NCI-H2107 treated with DMSO at 0.1 percent for 48 hours (cell line): ENCODE measurements around the gene TM2D1.
A peak's percentile ranks its signal among the peaks of the same experiment; 100 is the strongest.
"Not testable (repeated sequence)": the region's sequence is repeated elsewhere in the genome, so short reads cannot be mapped to it uniquely, and the experiment has no call there.

Experiments
- DNase-seq: peaks from one replicate; lab custom pipeline; 2025; ENCODE audit not compliant: unreplicated experiment; lab: John Stamatoyannopoulos, UW

TM2D1 gene

GRCh38 chr1:61724813-61725694 lies at the start of gene TM2D1:
TM2D1 (minus strand) TSS chr1:61725141; CDS start chr1:61725120, 21 bp downstream.
- DNase-seq: peak; percentile 94

- no peak for DNase-seq
Measured at GRCh38 chr1:61770131-61770530, 45.2 kb upstream of the TM2D1 start.

- no peak for DNase-seq
Measured at GRCh38 chr1:61757950-61758349, 33.0 kb upstream of the TM2D1 start.

GRCh38 chr1:61756773-61757172 lies 31.8 kb upstream of the TM2D1 start:
- no peak for DNase-seq

- no peak for DNase-seq
Measured at GRCh38 chr1:61754545-61754944, 29.6 kb upstream of the TM2D1 start.

GRCh38 chr1:61753998-61754508 lies 29.1 kb upstream of the TM2D1 start:
- no peak for DNase-seq

- DNase-seq: no peak
Measured at GRCh38 chr1:61752921-61753389, 28.0 kb upstream of the TM2D1 start.

GRCh38 chr1:61749574-61749973 lies 24.6 kb upstream of the TM2D1 start:
- DNase-seq: no peak

GRCh38 chr1:61748566-61748965 lies 23.6 kb upstream of the TM2D1 start:
- DNase-seq: no peak

- no peak for DNase-seq
Measured at GRCh38 chr1:61746813-61747212, 21.9 kb upstream of the TM2D1 start.

GRCh38 chr1:61743716-61744580 lies 19.0 kb upstream of the TM2D1 start:
- no peak for DNase-seq

GRCh38 chr1:61743431-61743705 lies 18.4 kb upstream of the TM2D1 start:
- no peak for DNase-seq

- peak; percentile 22 for DNase-seq
Measured at GRCh38 chr1:61742620-61743430, 17.9 kb upstream of the TM2D1 start.

- peak; percentile 59 for DNase-seq
Measured at GRCh38 chr1:61741711-61742619, 17.0 kb upstream of the TM2D1 start, which contains the start of gene PATJ. PATJ (plus strand) TSS chr1:61742480; CDS start chr1:61762893, 20,413 bp downstream.

GRCh38 chr1:61740751-61741700 lies 16.1 kb upstream of the TM2D1 start:
- DNase-seq: no peak

GRCh38 chr1:61732726-61733125 lies 7.8 kb upstream of the TM2D1 start:
- DNase-seq: no peak

- not testable (repeated sequence) for DNase-seq
Measured at GRCh38 chr1:61730679-61731078, 5.7 kb upstream of the TM2D1 start.

- no peak for DNase-seq
Measured at GRCh38 chr1:61727544-61727943, 2.6 kb upstream of the TM2D1 start.

GRCh38 chr1:61724506-61724812 lies 482 bp downstream of the TM2D1 start:
- DNase-seq: no peak
